AG08395 (cell line): ENCODE results near the gene PPBP.
A peak's percentile ranks its signal among the peaks of the same experiment; 100 is the strongest.

ENCODE experiments used
- DNase-seq: peaks from one replicate; pipeline ENCODE4 v3.0.0; 2012; ENCODE audit warnings: mixed read lengths, low spot score

PPBP gene, protein sequence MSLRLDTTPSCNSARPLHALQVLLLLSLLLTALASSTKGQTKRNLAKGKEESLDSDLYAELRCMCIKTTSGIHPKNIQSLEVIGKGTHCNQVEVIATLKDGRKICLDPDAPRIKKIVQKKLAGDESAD

GRCh38 chr4:73988061-73988460, at the start of gene PPBP:
TSS of gene PPBP (minus strand) at chr4:73988190. CDS start at chr4:73988103, 87 bp downstream.
- DNase-seq: no peak

DNA sequence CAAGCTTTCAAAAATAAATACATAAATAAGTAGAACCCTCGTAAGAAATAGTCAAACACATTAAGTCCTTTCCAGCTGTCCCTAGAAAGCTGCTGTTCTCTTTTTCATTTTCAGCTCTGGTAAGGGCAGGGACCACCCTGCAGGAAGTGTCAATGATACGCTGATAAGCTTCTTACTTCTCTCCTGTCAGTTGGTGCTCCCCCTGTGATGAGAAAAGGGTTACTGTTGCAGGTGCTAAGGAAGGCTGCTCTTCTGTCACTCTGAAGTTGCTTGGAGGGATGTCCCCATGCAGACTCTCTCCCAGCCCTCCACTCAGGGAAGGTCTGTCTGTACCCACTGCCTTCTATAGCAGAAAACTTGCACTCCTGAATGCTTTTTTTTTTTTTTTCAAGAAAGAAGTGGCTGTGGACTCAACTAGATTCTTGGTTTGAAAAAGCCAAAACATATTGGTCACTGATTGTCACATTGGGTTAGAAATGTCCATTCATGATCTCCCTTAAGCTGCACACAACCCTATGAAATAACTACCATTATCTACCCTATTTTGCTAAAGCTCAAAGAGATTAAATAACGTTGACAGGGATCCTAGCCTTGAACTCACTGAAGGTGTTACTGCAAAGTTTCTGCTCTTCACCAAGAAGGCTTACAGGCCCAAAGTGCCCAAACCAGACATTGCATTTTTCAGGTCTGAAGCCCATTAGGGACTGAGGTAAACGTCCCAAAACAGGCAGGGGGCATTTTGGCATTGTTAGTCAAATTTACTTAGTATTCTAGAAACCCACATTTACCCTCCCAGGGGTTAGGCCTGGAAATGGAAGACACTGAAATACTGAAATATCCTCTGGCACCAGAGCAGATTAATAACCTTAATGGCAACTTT, 49.3 kb upstream of the PPBP start:
- DNase-seq: no peak

DNA sequence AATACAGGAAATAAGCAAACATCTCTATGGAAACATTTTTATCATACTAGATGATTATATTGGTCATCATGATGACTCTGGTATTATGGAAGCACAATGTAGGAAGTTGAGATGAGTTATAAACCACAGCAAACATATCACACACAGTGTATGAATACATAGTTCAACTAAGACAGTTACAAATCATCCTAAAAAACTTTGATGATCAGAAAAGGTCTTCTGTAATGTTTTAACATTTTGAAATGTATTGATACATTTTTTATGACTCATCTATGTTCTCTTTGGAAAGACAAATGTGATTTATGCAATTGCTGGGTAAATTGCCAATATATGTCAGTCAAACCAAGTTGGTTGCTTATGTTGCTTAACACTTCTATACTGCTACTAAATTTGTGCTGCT, 45.7 kb upstream of the PPBP start:
- DNase-seq: no peak

GRCh38 chr4:74032064-74032463, 44.1 kb upstream of the PPBP start:
- peak; percentile 7 for DNase-seq

DNA sequence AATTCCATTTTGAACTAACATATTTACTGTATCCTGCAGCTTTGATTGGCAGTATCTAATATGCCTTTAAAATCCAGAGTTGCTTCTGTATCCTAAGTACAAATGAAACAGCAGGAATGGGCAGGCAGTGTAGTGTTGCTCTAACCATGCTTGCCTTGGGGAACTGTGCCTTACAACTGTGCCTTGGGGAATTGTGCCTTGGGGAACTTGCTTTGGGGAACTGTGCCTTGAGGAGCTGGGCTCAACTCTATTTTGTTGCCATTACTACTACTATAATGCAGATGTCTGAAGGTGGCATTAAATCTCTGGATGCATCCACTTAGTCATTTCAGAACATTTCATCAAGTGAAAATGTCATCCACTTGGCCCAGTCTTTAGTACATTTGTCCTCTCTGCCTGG, 43.6 kb upstream of the PPBP start:
- DNase-seq: no peak

- no peak for DNase-seq
Measured at GRCh38 chr4:74030285-74030684, 42.3 kb upstream of the PPBP start.

DNA sequence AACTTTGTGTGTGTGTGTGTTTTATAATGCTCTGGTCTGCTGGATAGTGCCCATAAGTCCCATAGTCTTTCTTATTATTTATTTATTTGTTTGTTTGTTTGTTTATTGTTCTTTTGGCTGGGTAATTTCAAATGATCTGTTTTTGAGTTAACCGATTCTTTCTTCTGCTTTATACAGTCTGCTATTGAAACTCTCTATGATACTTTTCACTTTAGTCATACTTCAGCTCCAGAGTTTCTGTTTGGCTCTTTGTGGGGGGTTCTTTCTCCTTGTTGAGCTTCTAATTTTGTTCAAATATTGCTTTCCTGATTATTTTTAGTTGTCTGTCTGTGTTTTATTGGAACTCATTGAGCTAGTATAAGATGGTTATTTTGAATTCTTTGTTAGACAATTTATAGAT, 40.5 kb upstream of the PPBP start:
- DNase-seq: no peak

- DNase-seq: no peak
Measured at GRCh38 chr4:74023709-74024108, 35.7 kb upstream of the PPBP start.

- no peak for DNase-seq
Measured at GRCh38 chr4:74021601-74022000, 33.6 kb upstream of the PPBP start.

- DNase-seq: no peak
Measured at GRCh38 chr4:74018771-74019170, 30.8 kb upstream of the PPBP start.

- DNase-seq: no peak
Measured at GRCh38 chr4:74018116-74018515, 30.1 kb upstream of the PPBP start.

DNA sequence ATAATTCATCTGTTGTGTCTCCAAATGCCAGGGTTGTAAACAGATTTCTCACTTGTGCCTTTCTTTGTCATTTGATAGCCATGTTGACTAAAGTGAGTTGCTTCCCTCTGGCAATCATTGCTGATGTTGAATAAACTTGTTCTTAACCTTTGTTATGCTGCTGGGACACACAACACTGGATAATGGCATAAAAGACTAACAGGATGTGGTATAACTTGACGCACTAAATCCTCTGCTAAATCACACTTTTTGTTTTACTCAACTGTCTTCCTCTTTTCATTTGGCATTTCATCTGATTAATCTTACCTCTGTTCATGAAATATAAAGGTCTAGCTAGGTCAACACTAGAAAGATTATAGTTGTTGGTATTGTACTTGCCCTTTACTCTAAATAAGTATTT, 28.1 kb upstream of the PPBP start:
- no peak for DNase-seq

- DNase-seq: no peak
Measured at GRCh38 chr4:74015126-74015780, 27.3 kb upstream of the PPBP start.

GRCh38 chr4:74014332-74014731, 26.3 kb upstream of the PPBP start:
- no peak for DNase-seq

DNA sequence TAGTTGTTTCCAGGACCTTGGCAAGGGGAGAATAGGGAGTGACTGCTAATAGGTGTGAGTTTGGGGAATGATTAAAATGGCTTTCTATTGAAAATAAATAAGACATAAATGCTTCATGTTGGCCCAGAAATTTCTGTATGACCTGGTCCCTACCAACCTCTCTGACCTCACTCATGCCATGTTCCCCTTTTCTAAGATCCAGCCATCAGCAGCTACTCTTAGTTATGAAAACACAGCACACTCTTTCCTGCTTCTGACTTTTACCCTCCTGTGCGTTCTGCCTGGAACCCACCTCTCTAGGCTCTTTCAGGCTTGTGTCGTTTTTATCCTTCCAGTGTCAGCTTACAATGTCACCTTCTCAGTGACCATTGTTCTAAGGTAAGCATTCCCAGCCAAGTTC, 25.3 kb upstream of the PPBP start:
- no peak for DNase-seq

DNA sequence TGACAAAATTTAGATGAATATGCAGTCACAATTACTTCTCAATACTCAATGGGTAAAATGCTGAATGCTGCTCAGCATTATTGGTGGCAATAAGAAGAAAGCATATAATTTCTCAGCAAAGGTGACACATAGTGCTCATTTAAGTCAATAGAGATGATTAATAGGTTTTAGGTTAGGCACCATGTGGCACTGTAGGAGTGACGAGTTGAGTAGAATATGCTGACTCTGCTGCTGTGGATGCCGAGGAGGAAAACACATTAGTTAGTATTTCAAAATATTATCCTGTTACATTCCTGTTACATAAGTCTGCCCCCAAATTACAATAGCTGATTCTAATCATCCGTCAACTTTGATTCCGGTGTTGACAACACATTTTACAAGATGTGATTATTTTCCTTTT, 24.1 kb upstream of the PPBP start:
- no peak for DNase-seq

DNA sequence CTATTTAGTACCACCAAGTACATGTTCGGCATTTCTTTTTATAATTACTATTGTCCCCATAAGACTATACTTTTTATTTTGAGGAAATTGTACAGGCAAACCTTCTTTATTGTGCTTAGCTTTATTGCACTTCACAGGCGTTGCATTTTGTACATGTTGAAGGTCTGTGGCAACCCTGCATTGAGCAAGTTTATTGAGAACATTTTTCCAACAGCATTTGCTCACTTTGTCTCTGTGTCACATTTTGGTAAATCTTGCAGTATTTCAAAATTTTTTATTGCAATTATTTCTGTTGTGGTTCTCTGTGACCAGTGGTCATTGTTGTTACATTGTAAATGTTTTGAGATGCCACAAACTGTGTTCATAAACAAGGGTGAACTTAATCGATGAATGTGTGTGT, 21.3 kb upstream of the PPBP start:
- DNase-seq: no peak

DNA sequence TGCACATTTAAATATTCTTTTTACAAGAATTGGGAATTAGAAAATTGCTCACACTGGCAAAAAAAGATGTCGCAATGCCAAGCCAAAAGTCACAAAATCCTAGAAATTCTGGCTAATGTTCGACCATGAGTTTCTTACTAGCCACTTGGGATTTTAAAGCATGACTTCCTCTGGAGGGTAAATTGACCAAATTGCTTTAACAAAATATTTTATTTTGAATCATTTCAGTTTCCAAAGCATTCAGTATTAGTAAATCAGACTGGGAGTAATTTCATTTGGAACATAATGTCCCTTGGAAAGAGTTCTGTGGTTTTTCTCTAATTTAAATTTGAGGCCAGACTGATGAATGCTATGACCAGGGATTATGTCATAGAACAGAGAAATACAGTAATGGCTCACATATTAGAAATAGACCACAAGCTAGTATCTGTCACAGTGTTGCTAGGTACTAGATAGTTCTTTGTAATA, 18.1 kb upstream of the PPBP start:
- peak; percentile 54 for DNase-seq

GRCh38 chr4:74005528-74005927, 17.5 kb upstream of the PPBP start:
- no peak for DNase-seq

DNA sequence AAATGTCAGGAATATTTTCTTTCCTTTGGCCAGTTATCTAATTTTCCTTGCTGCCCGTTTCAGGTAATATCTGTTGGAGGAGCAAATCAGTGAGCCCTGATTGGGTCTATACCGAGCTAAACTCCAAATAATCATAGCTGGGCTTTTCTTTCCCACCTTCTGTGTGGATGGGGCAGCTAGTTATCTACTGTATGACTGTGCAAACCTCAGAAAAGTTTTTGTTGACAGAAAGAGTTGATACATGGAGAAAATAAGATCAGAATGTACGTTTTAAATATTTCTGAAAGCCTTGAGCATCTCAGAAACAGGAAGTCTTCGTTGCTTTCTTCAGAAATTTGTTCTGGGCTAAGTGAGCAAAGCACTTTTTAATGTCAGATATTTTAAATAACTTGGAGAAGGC, 16.7 kb upstream of the PPBP start:
- DNase-seq: no peak

DNA sequence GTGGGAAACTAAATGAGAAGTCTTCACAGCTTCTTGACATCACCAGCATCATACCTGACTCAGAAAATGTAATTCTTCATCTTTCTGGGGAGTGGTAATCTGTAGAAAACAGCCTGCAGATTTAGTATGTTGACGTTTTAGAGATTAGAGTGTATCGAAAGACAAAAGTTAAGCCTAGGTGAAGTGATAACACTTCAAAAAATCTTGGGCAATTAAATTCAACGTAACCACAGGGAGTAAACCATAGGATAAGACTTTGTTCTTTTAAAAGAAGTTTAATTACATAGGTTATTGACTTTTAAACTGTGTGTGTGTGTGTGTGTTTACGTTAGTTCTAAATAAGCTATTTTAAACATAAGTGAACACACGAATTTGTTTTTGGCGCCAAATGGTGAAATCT, 12.3 kb upstream of the PPBP start:
- DNase-seq: no peak

DNA sequence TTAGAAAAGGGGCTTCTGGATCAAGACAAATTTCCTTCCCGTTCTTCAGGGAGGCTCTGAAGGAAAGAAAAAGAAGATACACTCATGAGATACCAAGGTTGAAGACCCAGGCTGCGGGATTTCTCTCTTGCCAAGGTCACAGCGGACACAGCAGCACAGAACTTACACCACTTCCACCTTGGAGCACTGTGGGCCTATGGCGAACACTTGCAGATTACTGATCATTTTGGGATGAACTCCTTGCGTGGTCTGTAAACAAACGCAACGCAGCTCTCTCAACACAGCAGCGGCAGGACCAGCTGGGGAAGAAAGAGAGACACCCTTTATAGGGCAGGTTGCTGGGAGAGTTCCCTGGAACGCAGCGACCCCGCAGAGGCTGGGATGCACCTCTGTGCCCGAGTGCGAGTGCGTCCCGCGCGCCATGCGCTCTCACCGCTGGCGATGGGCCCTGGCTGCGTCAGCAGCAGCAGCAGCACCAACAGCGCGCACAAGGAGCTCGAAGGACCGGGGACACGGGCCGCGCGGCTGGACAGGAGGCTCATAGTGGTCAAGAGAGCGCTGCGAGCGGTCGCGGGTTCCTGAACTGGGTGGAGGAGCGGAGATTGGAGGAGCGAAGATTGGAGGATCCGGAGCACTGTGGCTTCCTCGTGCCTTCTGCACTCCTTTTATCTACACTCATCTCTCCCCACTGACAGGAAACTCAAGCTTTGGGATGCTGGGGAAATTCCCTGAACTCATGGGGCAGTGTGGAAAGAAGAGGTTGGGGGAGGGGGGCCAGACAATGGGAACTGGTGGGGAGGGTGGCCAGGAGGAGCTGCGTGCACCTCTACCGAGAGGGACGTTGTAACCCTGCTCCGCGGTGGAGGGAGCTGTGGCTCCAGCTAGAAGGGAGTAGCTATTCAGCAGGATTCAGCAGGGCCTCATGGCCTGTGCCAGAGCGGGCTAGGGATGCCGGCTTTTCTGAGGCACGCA, 10.3 kb upstream of the PPBP start, which contains the start of gene CXCL5:
Gene CXCL5 (minus strand): TSS at position 638 of the 972 bp plus-strand sequence. CDS start 96 bp downstream, at position 542.
- peak; percentile 11 for DNase-seq
